ENCODE measurements around the gene TMEM82.

GRCh38 chr1:15770313-15770962 lies 28.1 kb downstream of the TMEM82 start:
- TF ChIP-seq CTCF (IDR thresholded peaks at IDR 0.05) = no peak
- no peak for TF ChIP-seq POLR2A (IDR thresholded peaks at IDR 0.05)
